Measurements from ENCODE around the gene PGM5. TPM values are rescaled to one million over a fixed set of nuclear protein-coding genes. Genes with fewer than 3 reads are reported as not detected.
"Not testable (repeated sequence)": the region's sequence is repeated elsewhere in the genome, so short reads cannot be mapped to it uniquely, and the experiment has no call there.

Gene PGM5
- total and polyA plus RNA-seq, 2 of the 4 experiments (the other 2 are of a cell fraction), result 8.3 to 14.7 TPM

DNA sequence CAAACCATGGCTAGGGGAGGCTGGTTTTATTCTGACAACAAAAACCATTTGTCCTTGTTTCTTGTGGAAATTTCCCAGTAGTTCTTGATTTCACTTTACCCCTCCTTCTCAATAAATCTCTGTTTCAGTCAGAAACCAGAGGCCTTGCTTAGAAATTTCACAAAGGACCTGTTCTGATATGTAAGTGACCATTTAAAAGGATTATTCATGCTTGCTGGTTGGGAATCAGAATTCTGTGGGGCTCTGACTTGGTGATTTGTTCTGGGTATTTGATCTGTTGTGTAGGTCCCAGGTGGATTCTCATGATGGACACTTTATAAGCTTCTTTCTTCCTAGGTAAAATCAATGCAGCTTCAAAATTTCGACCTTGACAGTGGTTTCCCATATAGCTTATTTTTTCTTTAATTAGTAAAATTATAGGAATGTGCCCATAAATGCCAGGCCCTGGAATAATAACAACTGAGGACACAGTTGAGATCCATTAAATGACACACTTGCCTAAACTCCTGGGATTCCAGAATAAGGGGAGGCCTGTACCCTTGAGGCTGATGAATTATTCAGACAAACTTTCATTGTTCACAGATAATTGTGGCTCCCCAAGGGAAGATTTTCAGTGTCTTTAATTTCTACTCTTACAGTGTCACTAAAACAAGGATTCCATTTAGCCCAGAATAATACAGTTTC, 40.1 kb downstream of the PGM5 start:
- H3K4me3 ChIP-seq (ENCODE audit: insufficient read depth, low read depth, low read length); CTCF ChIA-PET; H2BK5ac ChIP-seq (ENCODE audit: low read depth, low read length, poor library complexity, severe bottlenecking); H2BK20ac ChIP-seq (ENCODE audit: low read depth, low read length); H3K9me1 ChIP-seq (ENCODE audit: insufficient read depth, low read length); H3K4me2 ChIP-seq (ENCODE audit: low read depth, low read length); H3K18ac ChIP-seq (ENCODE audit: low read depth, low read length); POLR2A ChIA-PET (ENCODE audit: unreplicated experiment); H3K27me3 ChIP-seq (ENCODE audit: control insufficient read depth, insufficient read depth, low read length); H2AK9ac ChIP-seq (replicated peaks; ENCODE audit: low read depth, low read length, poor library complexity); H3K23ac ChIP-seq (ENCODE audit: low read depth, low read length); H4K5ac ChIP-seq (ENCODE audit: low read depth, low read length); BruUV-seq (replicated peaks); H3K4me1 ChIP-seq (ENCODE audit: control insufficient read depth, insufficient read depth, low read length); H3K79me1 ChIP-seq (ENCODE audit: low read depth in 1 of 2, low read length in 2 of 2); DNase-seq; H3K9me3 ChIP-seq (ENCODE audit: control insufficient read depth, insufficient read depth, low read length); H3K36me3 ChIP-seq (ENCODE audit: control insufficient read depth, insufficient read depth, low read length); H2AFZ ChIP-seq (replicated peaks; ENCODE audit: low read length, poor library complexity); intact Hi-C loops (cut with micrococcal nuclease); H4K20me1 ChIP-seq (ENCODE audit: insufficient read depth, low read length); ATAC-seq (ENCODE audit: low read depth); H4K91ac ChIP-seq (ENCODE audit: insufficient read depth, low read depth, low read length); in situ Hi-C loops (cut with MboI; ENCODE audit: low sequenced_read_pairs); H3K9ac ChIP-seq (ENCODE audit: low read depth, low read length); H3K27ac ChIP-seq (ENCODE audit: insufficient read depth, low read length); dilution Hi-C loops (cut with HindIII; ENCODE audit: low sequenced_read_pairs, unreplicated experiment); H3K56ac ChIP-seq (ENCODE audit: extremely low read depth, insufficient read depth, low read length); H2BK15ac ChIP-seq (ENCODE audit: low read depth, low read length); H2AK5ac ChIP-seq (ENCODE audit: low read depth, low read length); H3K4ac ChIP-seq (ENCODE audit: low read depth, low read length); H4K8ac ChIP-seq (ENCODE audit: low read depth in 2 of 2, low read length in 2 of 2); H3K14ac ChIP-seq (replicated peaks; ENCODE audit: low read depth, low read length); H2BK120ac ChIP-seq (ENCODE audit: low read depth, low read length): not testable (repeated sequence)
- WGBS, 2 experiments (ENCODE audit: extremely low coverage in 2 of 2, insufficient read length in 1 of 2), result no CpG with 5 or more reads among the region's 1 CpG

DNA sequence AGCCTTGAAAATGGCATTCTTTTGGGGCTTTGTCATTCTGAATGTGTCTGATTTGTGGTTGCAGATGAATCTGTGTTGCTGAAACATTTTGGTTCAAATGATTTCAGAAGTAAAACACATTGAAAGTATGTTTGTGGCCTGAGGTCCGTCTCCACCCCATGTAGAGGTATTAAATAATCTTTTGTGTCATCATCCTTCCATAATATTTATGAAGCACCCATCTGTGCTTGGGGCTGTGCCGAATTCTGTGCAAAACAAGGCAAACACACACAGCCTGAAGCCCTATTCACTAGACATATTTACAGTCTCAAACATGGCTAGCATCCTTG, 40.6 kb downstream of the PGM5 start:
- H3K27me3 ChIP-seq (ENCODE audit: control insufficient read depth, insufficient read depth, low read length); H2BK120ac ChIP-seq (ENCODE audit: low read depth, low read length); intact Hi-C loops (cut with micrococcal nuclease); H4K8ac ChIP-seq (ENCODE audit: low read depth in 2 of 2, low read length in 2 of 2); H2BK15ac ChIP-seq (ENCODE audit: low read depth, low read length); CTCF ChIA-PET; H3K18ac ChIP-seq (ENCODE audit: low read depth, low read length); H3K4me2 ChIP-seq (ENCODE audit: low read depth, low read length); H3K56ac ChIP-seq (ENCODE audit: extremely low read depth, insufficient read depth, low read length); H3K9ac ChIP-seq (ENCODE audit: low read depth, low read length); H3K79me1 ChIP-seq (ENCODE audit: low read depth in 1 of 2, low read length in 2 of 2); H3K27ac ChIP-seq (ENCODE audit: insufficient read depth, low read length); H3K23ac ChIP-seq (ENCODE audit: low read depth, low read length); H3K9me1 ChIP-seq (ENCODE audit: insufficient read depth, low read length); H3K14ac ChIP-seq (replicated peaks; ENCODE audit: low read depth, low read length); H3K36me3 ChIP-seq (ENCODE audit: control insufficient read depth, insufficient read depth, low read length); H2BK20ac ChIP-seq (ENCODE audit: low read depth, low read length); H3K4me1 ChIP-seq (ENCODE audit: control insufficient read depth, insufficient read depth, low read length); H3K4ac ChIP-seq (ENCODE audit: low read depth, low read length); H2AK5ac ChIP-seq (ENCODE audit: low read depth, low read length); H4K91ac ChIP-seq (ENCODE audit: insufficient read depth, low read depth, low read length); H4K20me1 ChIP-seq (ENCODE audit: insufficient read depth, low read length); H2AFZ ChIP-seq (replicated peaks; ENCODE audit: low read length, poor library complexity); H4K5ac ChIP-seq (ENCODE audit: low read depth, low read length); dilution Hi-C loops (cut with HindIII; ENCODE audit: low sequenced_read_pairs, unreplicated experiment); POLR2A ChIA-PET (ENCODE audit: unreplicated experiment); H2AK9ac ChIP-seq (replicated peaks; ENCODE audit: low read depth, low read length, poor library complexity); H3K4me3 ChIP-seq (ENCODE audit: insufficient read depth, low read depth, low read length); H3K9me3 ChIP-seq (ENCODE audit: control insufficient read depth, insufficient read depth, low read length); in situ Hi-C loops (cut with MboI; ENCODE audit: low sequenced_read_pairs); BruUV-seq (replicated peaks): not testable (repeated sequence)
- peak; percentile 83 for ATAC-seq (ENCODE audit: low read depth)
- DNase-seq, result peak; percentile 77
- WGBS, 2 experiments (ENCODE audit: extremely low coverage in 2 of 2, insufficient read length in 1 of 2), result no CpG with 5 or more reads among the region's 2 CpGs
- H2BK5ac ChIP-seq (ENCODE audit: low read depth, low read length, poor library complexity, severe bottlenecking), result peak overlapping the region; percentile 45
